ENCODE data around the gene ALG8. TPM values are rescaled to one million over a fixed set of nuclear protein-coding genes. Genes with fewer than 3 reads are reported as not detected.

The ALG8 gene
- polyA plus RNA-seq, 1 of the 3 experiments (the other 2 are of a cell fraction) = 42.0 TPM

DNA sequence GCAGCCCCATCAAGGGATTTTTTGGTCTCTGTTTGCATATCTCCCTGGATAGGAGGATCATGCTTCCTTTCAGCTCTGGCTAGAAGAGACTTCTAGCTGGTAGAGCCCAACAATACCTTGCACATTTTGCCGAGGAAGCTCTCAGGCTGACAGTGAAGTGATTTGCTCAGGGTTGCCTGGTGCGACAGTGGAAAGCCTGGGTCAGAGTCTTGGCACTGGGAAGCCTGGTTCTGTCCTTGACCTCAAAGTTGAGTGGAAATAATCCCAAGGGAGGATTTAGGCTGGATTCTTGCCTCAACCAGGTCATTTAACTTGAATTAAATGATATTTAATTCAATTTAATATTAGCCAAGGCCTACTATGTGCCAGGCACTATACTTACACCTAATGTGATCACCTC is 24.4 kb upstream of the ALG8 start:
- POLR2A ChIA-PET = no interaction called here
- Histone ChIP-seq H3K9me2 (no peaks in the 10 kb centered on the region), H3K4me2 (no peak overlapping the region), H3F3A (replicated peaks; ENCODE audit: insufficient read depth) (no peaks in the 10 kb centered on the region), H3K9ac (no peak overlapping the region), H2AFZ (ENCODE audit: low read depth) (no peak overlapping the region), H3K9me3 (no peaks in the 10 kb centered on the region), H3K79me2 (ENCODE audit: insufficient read depth) (no peaks in the 10 kb centered on the region), H3K4me3 (ENCODE audit: low read depth in 2 of 2, low read length in 1 of 2) (no peak overlapping the region), H3K36me3 (replicated peaks in 1 of 2; ENCODE audit: control insufficient read depth in 1 of 2, insufficient read depth in 2 of 2, low read length in 1 of 2) (no peaks in the 10 kb centered on the region), H3K27ac (ENCODE audit: low read depth in 2 of 2, low read length in 1 of 2) (no peak overlapping the region), H3K27me3 (ENCODE audit: insufficient read depth) (no peaks in the 10 kb centered on the region), H3K4me1 (ENCODE audit: control insufficient read depth in 1 of 2, insufficient read depth in 2 of 2, low read depth in 1 of 2, low read length in 1 of 2) (peaks cover 0 to 43% of the 10 kb centered on the region in 2 experiments; a peak in 1 of 4 replicates), H4K20me1 (ENCODE audit: insufficient read depth) (no peaks in the 10 kb centered on the region)
- 100% methylated on average over 2 of the region's 2 CpGs for WGBS (ENCODE audit: low lambda C conversion rate)
- CTCF ChIA-PET = interaction anchor here (1.0 kb wide), 1 partner anchor 11 kb away, joined by 3 read pairs; no protein-coding TSS in a partner anchor
- TF ChIP-seq, protein P1, sequence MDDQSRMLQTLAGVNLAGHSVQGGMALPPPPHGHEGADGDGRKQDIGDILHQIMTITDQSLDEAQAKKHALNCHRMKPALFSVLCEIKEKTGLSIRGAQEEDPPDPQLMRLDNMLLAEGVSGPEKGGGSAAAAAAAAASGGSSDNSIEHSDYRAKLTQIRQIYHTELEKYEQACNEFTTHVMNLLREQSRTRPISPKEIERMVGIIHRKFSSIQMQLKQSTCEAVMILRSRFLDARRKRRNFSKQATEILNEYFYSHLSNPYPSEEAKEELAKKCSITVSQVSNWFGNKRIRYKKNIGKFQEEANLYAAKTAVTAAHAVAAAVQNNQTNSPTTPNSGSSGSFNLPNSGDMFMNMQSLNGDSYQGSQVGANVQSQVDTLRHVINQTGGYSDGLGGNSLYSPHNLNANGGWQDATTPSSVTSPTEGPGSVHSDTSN (IDR thresholded peaks at IDR 0.05) = no peak
- TF ChIP-seq, protein P2, sequence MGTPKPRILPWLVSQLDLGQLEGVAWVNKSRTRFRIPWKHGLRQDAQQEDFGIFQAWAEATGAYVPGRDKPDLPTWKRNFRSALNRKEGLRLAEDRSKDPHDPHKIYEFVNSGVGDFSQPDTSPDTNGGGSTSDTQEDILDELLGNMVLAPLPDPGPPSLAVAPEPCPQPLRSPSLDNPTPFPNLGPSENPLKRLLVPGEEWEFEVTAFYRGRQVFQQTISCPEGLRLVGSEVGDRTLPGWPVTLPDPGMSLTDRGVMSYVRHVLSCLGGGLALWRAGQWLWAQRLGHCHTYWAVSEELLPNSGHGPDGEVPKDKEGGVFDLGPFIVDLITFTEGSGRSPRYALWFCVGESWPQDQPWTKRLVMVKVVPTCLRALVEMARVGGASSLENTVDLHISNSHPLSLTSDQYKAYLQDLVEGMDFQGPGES (IDR thresholded peaks at IDR 0.05; ENCODE audit: low read depth, low read length) = no peak
- TF ChIP-seq FOSL2 (IDR thresholded peaks at IDR 0.05; ENCODE audit: borderline replicate concordance, low read depth) (no peak), YY1 (IDR thresholded peaks at IDR 0.05; ENCODE audit: low read depth) (no peak)
- DNase-seq = no peak

DNA sequence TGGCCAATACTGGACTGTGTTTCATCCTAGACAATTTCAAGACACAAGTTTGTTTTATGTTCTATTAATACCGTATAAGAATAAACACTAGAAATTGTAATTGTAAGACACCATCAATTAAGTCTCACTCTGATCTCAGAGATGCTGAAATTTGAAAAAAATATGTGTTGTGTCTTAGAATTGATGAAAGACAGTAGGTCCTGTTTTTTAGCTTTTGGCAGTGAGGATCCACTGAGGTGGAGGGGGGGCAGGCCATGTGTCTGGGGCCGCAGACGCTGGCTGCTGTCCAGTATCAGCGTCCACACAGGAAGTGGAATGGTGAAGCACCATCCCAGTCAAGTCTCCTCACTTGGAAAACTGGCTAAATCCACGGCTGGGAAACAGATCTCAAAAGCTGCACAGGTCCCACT is 22.5 kb upstream of the ALG8 start:
- no peak overlapping the region for H3K4me3 ChIP-seq (ENCODE audit: low read depth in 2 of 2, low read length in 1 of 2)
- TF ChIP-seq NFIC (IDR thresholded peaks at IDR 0.05; ENCODE audit: borderline replicate concordance) = peak; percentile 50
- peak; percentile 37; the same call in 1 of the 2 replicates for TF ChIP-seq TCF12 (IDR thresholded peaks at IDR 0.05)
- peak; percentile 49; the same call in 1 of the 2 replicates for TF ChIP-seq MXI1 (IDR thresholded peaks at IDR 0.05; ENCODE audit: low read depth, low read length)
- TF ChIP-seq, protein P3, sequence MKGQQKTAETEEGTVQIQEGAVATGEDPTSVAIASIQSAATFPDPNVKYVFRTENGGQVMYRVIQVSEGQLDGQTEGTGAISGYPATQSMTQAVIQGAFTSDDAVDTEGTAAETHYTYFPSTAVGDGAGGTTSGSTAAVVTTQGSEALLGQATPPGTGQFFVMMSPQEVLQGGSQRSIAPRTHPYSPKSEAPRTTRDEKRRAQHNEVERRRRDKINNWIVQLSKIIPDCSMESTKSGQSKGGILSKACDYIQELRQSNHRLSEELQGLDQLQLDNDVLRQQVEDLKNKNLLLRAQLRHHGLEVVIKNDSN (IDR thresholded peaks at IDR 0.05; ENCODE audit: borderline replicate concordance, low read depth) = peak; percentile 21; the same call in 1 of the 2 replicates
- TF ChIP-seq, protein P4, sequence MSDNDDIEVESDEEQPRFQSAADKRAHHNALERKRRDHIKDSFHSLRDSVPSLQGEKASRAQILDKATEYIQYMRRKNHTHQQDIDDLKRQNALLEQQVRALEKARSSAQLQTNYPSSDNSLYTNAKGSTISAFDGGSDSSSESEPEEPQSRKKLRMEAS (IDR thresholded peaks at IDR 0.05; ENCODE audit: low read depth) = 0 out of 2 replicates have a peak, but pooled peaks have one; percentile 23
- no peak for TF ChIP-seq TEAD4 (IDR thresholded peaks at IDR 0.05; ENCODE audit: borderline replicate concordance, insufficient read depth)
- TF ChIP-seq FOXJ3 (CRISPR knock-in tag; IDR thresholded peaks at IDR 0.05) = no peak
- H3K9ac ChIP-seq = no peak overlapping the region
- H2AFZ ChIP-seq (ENCODE audit: low read depth) = peak overlapping the region; percentile 45; the same call in 1 of the 2 replicates
- DNase-seq = peak; percentile 72
- H3K9me3 ChIP-seq = no peaks in the 10 kb centered on the region
- 0 out of 2 replicates have a peak overlapping the region, but pooled peaks have one; percentile 52 for H3K4me2 ChIP-seq
- POLR2A ChIA-PET = interaction anchor here (1.0 kb wide), 1 partner anchor 27 kb away, joined by 4 read pairs; the partner anchor contains the start of genes KCTD21 and USP35
- H3F3A ChIP-seq (replicated peaks; ENCODE audit: insufficient read depth) = no peaks in the 10 kb centered on the region
- peak overlapping the region in 1 of 2 experiments; percentile 72; a peak in 2 of 4 replicates for H3K27ac ChIP-seq (ENCODE audit: low read depth in 2 of 2, low read length in 1 of 2)
- CTCF ChIA-PET = interaction anchor here (0.8 to 1.9 kb wide), 4 partner anchors 14 to 403 kb away, joined by 3 to 8 read pairs (median 4); partner anchors contain the start of gene ALG8
- H3K79me2 ChIP-seq (ENCODE audit: insufficient read depth) = no peaks in the 10 kb centered on the region
- H3K9me2 ChIP-seq = no peaks in the 10 kb centered on the region
- H4K20me1 ChIP-seq (ENCODE audit: insufficient read depth) = no peaks in the 10 kb centered on the region
- 34% methylated on average over 5 of the region's 5 CpGs for WGBS (ENCODE audit: low lambda C conversion rate)
- H3K4me1 ChIP-seq (ENCODE audit: control insufficient read depth in 1 of 2, insufficient read depth in 2 of 2, low read depth in 1 of 2, low read length in 1 of 2) = peaks cover 0 to 28% of the 10 kb centered on the region in 2 experiments; a peak in 1 of 4 replicates
- no peaks in the 10 kb centered on the region for H3K27me3 ChIP-seq (ENCODE audit: insufficient read depth)
- H3K36me3 ChIP-seq (replicated peaks in 1 of 2; ENCODE audit: control insufficient read depth in 1 of 2, insufficient read depth in 2 of 2, low read length in 1 of 2) = no peaks in the 10 kb centered on the region
